MCF 10A (cell line): Measurements from ENCODE around the gene CUL5. TPM values are rescaled to one million over a fixed set of nuclear protein-coding genes. Genes with fewer than 3 reads are reported as not detected.

ENCODE experiments used
- BruUV-seq: library from RNA; stranded (reverse); fragments of 400-500 nt; replicated peaks from 2 replicates; lab custom pipeline; 2021; lab: Mats Ljungman, UMichigan
- CTCF ChIA-PET: fragments of 300-600 bp; sonication (Branson Sonifier 250); formaldehyde crosslinking; extraction: SDS; loops from one replicate; lab custom pipeline; 2021; ENCODE audit warnings: antibody characterized with exemption, inconsistent platforms; lab: Yijun Ruan, JAX
- POLR2A ChIA-PET: fragments of 300-600, 350-650 bp; sonication (Branson Sonifier 250); formaldehyde crosslinking; extraction: SDS; loops from one replicate; lab custom pipeline; 2020; ENCODE audit warnings: antibody characterized with exemption, inconsistent platforms; lab: Yijun Ruan, JAX
- DNase-seq: peaks from one replicate; pipeline ENCODE4 v3.0.0-alpha.2; 2018; ENCODE audit not compliant: unreplicated experiment
- H3K27ac Mint-ChIP-seq: one replicate; pipeline ENCODE4 v1.8.0; 2022; ENCODE audit warnings: mild to moderate bottlenecking, low read depth, mixed read lengths; ENCODE audit not compliant: unreplicated experiment
- H3K27me3 Mint-ChIP-seq: one replicate; pipeline ENCODE4 v1.8.0; 2022; ENCODE audit warnings: mixed read lengths; ENCODE audit not compliant: insufficient read depth, unreplicated experiment
- H3K36me3 Mint-ChIP-seq: one replicate; pipeline ENCODE4 v1.8.0; 2022; ENCODE audit warnings: mild to moderate bottlenecking, moderate library complexity, mixed read lengths; ENCODE audit not compliant: insufficient read depth, unreplicated experiment
- H3K4me1 Mint-ChIP-seq: one replicate; pipeline ENCODE4 v1.8.0; 2022; ENCODE audit warnings: mixed read lengths; ENCODE audit not compliant: insufficient read depth, unreplicated experiment
- H3K4me3 Mint-ChIP-seq: one replicate; pipeline ENCODE4 v1.8.0; 2022; ENCODE audit warnings: mild to moderate bottlenecking, moderate library complexity, mixed read lengths; ENCODE audit not compliant: unreplicated experiment
- H3K9me3 Mint-ChIP-seq: one replicate; pipeline ENCODE4 v1.8.0; 2022; ENCODE audit warnings: mixed read lengths; ENCODE audit not compliant: unreplicated experiment
- intact Hi-C: fragments of 100-400 bp; cut with micrococcal nuclease; formaldehyde crosslinking; loops from 2 replicates; pipeline ENCODE4 v1.14.1; 2022
- total RNA-seq: library from RNA; stranded (reverse); gene quantifications from 2 replicates; pipeline ENCODE4 v1.2.3, GENCODE V29; 2022
- TF ChIP-seq, protein P1 (sequence below): fragments of 200-600 bp; IDR thresholded peaks from one replicate; pipeline ENCODE4 v1.8.0; 2022; ENCODE audit warnings: antibody characterized with exemption, mild to moderate bottlenecking; ENCODE audit not compliant: unreplicated experiment

The CUL5 gene
- total RNA-seq, 1 experiment from 2014 or later: 31.8 TPM

GRCh38 chr11:107969219-107969618 is 39.5 kb upstream of the CUL5 start:
- H3K27ac Mint-ChIP-seq: no peak overlapping the region
- DNase-seq: no peak
- POLR2A ChIA-PET: interaction anchor here (1.2 kb wide), 1 partner anchor 40 kb away, joined by 5 read pairs; the partner anchor contains the start of gene CUL5
- intact Hi-C loops: no loop called here
- H3K4me3 Mint-ChIP-seq: no peak overlapping the region
- TF ChIP-seq, protein P1, sequence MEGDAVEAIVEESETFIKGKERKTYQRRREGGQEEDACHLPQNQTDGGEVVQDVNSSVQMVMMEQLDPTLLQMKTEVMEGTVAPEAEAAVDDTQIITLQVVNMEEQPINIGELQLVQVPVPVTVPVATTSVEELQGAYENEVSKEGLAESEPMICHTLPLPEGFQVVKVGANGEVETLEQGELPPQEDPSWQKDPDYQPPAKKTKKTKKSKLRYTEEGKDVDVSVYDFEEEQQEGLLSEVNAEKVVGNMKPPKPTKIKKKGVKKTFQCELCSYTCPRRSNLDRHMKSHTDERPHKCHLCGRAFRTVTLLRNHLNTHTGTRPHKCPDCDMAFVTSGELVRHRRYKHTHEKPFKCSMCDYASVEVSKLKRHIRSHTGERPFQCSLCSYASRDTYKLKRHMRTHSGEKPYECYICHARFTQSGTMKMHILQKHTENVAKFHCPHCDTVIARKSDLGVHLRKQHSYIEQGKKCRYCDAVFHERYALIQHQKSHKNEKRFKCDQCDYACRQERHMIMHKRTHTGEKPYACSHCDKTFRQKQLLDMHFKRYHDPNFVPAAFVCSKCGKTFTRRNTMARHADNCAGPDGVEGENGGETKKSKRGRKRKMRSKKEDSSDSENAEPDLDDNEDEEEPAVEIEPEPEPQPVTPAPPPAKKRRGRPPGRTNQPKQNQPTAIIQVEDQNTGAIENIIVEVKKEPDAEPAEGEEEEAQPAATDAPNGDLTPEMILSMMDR: no peak
- CTCF ChIA-PET: interaction anchor here (0.8 to 1.6 kb wide), 2 partner anchors 18 to 53 kb away, joined by 4 read pairs; no protein-coding TSS in a partner anchor
- no TSS peak for BruUV-seq
- no peaks in the 10 kb centered on the region for H3K9me3 Mint-ChIP-seq
- peaks cover 11% of the 10 kb centered on the region for H3K27me3 Mint-ChIP-seq
- H3K4me1 Mint-ChIP-seq: no peaks in the 10 kb centered on the region
- H3K36me3 Mint-ChIP-seq: no peaks in the 10 kb centered on the region

GRCh38 chr11:107970049-107970448 is 38.6 kb upstream of the CUL5 start:
- H3K4me3 Mint-ChIP-seq: no peak overlapping the region
- CTCF ChIA-PET: interaction anchor here (1.6 kb wide), 1 partner anchor 53 kb away, joined by 4 read pairs; no protein-coding TSS in a partner anchor
- BruUV-seq: no TSS peak
- no peak overlapping the region for H3K27ac Mint-ChIP-seq
- peaks cover 11% of the 10 kb centered on the region for H3K27me3 Mint-ChIP-seq
- TF ChIP-seq, protein P1: no peak
- H3K9me3 Mint-ChIP-seq: no peaks in the 10 kb centered on the region
- POLR2A ChIA-PET: no interaction called here
- H3K4me1 Mint-ChIP-seq: no peaks in the 10 kb centered on the region
- no peak for DNase-seq
- intact Hi-C loops: no loop called here
- no peaks in the 10 kb centered on the region for H3K36me3 Mint-ChIP-seq

GRCh38 chr11:107973641-107974040 is 35.1 kb upstream of the CUL5 start:
- TF ChIP-seq, protein P1: no peak
- CTCF ChIA-PET: no interaction called here

DNA sequence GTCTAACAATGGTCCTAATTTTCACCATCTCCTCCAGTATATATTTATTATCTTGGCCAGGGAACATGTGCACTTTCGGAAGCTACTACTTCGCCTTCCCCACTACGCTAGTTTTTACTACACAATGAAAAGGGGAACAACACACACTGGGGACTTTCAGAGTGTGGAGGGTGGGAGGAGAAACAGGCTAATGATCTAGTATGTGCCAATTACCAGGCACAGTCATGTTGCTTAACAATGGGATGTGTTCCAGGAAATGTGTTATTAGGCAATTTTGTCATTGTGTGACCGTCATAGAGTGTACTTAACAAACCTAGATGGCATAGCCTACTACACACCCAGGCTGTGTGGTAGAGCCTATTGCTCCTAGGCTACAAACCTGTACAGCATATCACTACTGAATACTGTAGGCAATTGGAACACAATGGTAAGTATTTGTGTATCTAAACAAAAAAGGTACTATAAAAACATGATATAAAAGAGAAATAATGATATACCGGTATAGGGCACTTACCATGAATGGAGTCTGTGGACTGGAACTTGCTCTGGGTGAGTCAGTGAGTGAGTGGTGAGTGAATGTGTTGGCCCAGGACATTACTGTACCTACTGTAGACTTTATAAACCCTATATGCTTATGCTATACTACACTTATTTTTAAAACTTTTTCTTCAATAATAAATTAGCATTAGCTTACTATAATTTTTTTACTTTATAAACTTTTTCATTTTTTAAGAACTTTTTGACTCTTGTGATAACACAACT is 20.1 kb upstream of the CUL5 start:
- no TSS peak for BruUV-seq

More at GRCh38 chr11:107973641-107974040, 35.1 kb upstream of the CUL5 start:
- intact Hi-C loops: no loop called here
- H3K9me3 Mint-ChIP-seq: no peaks in the 10 kb centered on the region
- no peak for DNase-seq
- H3K4me3 Mint-ChIP-seq: no peak overlapping the region
- POLR2A ChIA-PET: no interaction called here
- no peaks in the 10 kb centered on the region for H3K4me1 Mint-ChIP-seq
- BruUV-seq: no TSS peak
- H3K36me3 Mint-ChIP-seq: no peaks in the 10 kb centered on the region
- peaks cover 19% of the 10 kb centered on the region for H3K27me3 Mint-ChIP-seq
- no peak overlapping the region for H3K27ac Mint-ChIP-seq

More for the DNA sequence above, 20.1 kb upstream of the CUL5 start:
- Mint-ChIP-seq H3K27ac (no peak overlapping the region), H3K9me3 (no peaks in the 10 kb centered on the region), H3K4me1 (no peaks in the 10 kb centered on the region), H3K36me3 (no peaks in the 10 kb centered on the region), H3K27me3 (no peaks in the 10 kb centered on the region), H3K4me3 (no peak overlapping the region)
- TF ChIP-seq, protein P1: no peak
- peak; percentile 80 for DNase-seq
- ChIA-PET POLR2A (interaction anchor here (0.6 to 1.0 kb wide), 3 partner anchors 20 to 451 kb away, joined by 3 to 4 read pairs (median 3); partner anchors contain the start of gene CUL5), CTCF (no interaction called here)
- intact Hi-C loops: no loop called here
